IMR-90 (cell line): Measurements from ENCODE around the gene KCTD2. TPM values are rescaled to one million over a fixed set of nuclear protein-coding genes. Genes with fewer than 3 reads are reported as not detected.

ENCODE experiments used
- ATAC-seq: fragments of 200-7000 bp; cut with Tn5 transposase; 2 replicates; pipeline ENCODE4 v1.9.1; 2020; ENCODE audit warnings: low read depth, mild to moderate bottlenecking, moderate library complexity
- BruUV-seq: library from RNA; stranded (reverse); fragments of 400-500 nt; replicated peaks from 2 replicates; lab custom pipeline; 2021; lab: Mats Ljungman, UMichigan
- CTCF ChIA-PET: fragments of 300-600 bp; formaldehyde crosslinking; extraction: SDS; loops from one replicate; lab custom pipeline; 2021; ENCODE audit warnings: antibody characterized with exemption; lab: Yijun Ruan, JAX
- POLR2A ChIA-PET: fragments of 300-600 bp; sonication (Branson Sonifier 250); formaldehyde crosslinking; loops from one replicate; lab custom pipeline; 2022; ENCODE audit warnings: antibody characterized with exemption; ENCODE audit not compliant: unreplicated experiment; lab: Charles Lee
- DNase-seq: peaks from one replicate; pipeline ENCODE4 v3.0.0; 2013
- H2AFZ ChIP-seq: replicated peaks from 2 replicates; pipeline ENCODE3; 2013; ENCODE audit warnings: low read length, mild to moderate bottlenecking; ENCODE audit not compliant: poor library complexity
- H2AK5ac ChIP-seq: 2 replicates; pipeline ENCODE4 v1.6.1; 2013; ENCODE audit warnings: low read depth, low read length, inconsistent platforms
- H2AK9ac ChIP-seq: replicated peaks from 2 replicates; pipeline ENCODE3; 2013; ENCODE audit warnings: mild to moderate bottlenecking, low read depth, low read length, moderate library complexity; ENCODE audit not compliant: poor library complexity
- H2BK120ac ChIP-seq: 2 replicates; pipeline ENCODE4 v1.6.1; 2013; ENCODE audit warnings: low read depth, low read length, inconsistent platforms
- H2BK15ac ChIP-seq: 3 replicates; pipeline ENCODE4 v1.6.1; 2013; ENCODE audit warnings: low read depth, low read length, inconsistent platforms
- H2BK20ac ChIP-seq: 2 replicates; pipeline ENCODE4 v1.6.1; 2013; ENCODE audit warnings: low read depth, mild to moderate bottlenecking, inconsistent platforms, low read length, moderate library complexity
- H2BK5ac ChIP-seq: 2 replicates; pipeline ENCODE4 v1.6.1; 2013; ENCODE audit warnings: mild to moderate bottlenecking, low read depth, low read length, inconsistent platforms; ENCODE audit not compliant: poor library complexity, severe bottlenecking
- H3K14ac ChIP-seq: replicated peaks from 2 replicates; pipeline ENCODE4 v1.6.1; 2013; ENCODE audit warnings: low read depth, low read length, inconsistent platforms
- H3K18ac ChIP-seq: 2 replicates; pipeline ENCODE4 v1.6.1; 2013; ENCODE audit warnings: low read depth, low read length, control low read depth
- H3K23ac ChIP-seq: 2 replicates; pipeline ENCODE4 v1.6.1; 2013; ENCODE audit warnings: low read depth, low read length, inconsistent platforms
- H3K27ac ChIP-seq: 2 replicates; pipeline ENCODE4 v1.5.1; 2013; ENCODE audit warnings: mild to moderate bottlenecking, control low read depth, low read length; ENCODE audit not compliant: insufficient read depth
- H3K27me3 ChIP-seq: 2 replicates; pipeline ENCODE4 v1.6.1; 2013; ENCODE audit warnings: low read length; ENCODE audit not compliant: control insufficient read depth, insufficient read depth
- H3K36me3 ChIP-seq: 2 replicates; pipeline ENCODE4 v1.6.1; 2013; ENCODE audit warnings: low read length, mixed read lengths; ENCODE audit not compliant: control insufficient read depth, insufficient read depth
- H3K4ac ChIP-seq: 2 replicates; pipeline ENCODE4 v1.6.1; 2013; ENCODE audit warnings: low read depth, low read length, inconsistent platforms
- H3K4me1 ChIP-seq: 2 replicates; pipeline ENCODE4 v1.6.1; 2013; ENCODE audit warnings: low read length, mixed read lengths; ENCODE audit not compliant: control insufficient read depth, insufficient read depth
- H3K4me2 ChIP-seq: 2 replicates; pipeline ENCODE4 v1.6.1; 2013; ENCODE audit warnings: low read depth, mild to moderate bottlenecking, control low read depth, low read length, moderate library complexity
- H3K4me3 ChIP-seq: 2 replicates; pipeline ENCODE4 v1.5.1; 2013; ENCODE audit warnings: low read depth, mild to moderate bottlenecking, control low read depth, low read length, moderate library complexity; ENCODE audit not compliant: insufficient read depth
- H3K56ac ChIP-seq: 2 replicates; pipeline ENCODE4 v1.6.1; 2013; ENCODE audit warnings: low read length, inconsistent platforms; ENCODE audit not compliant: insufficient read depth; ENCODE audit errors: extremely low read depth
- H3K79me1 ChIP-seq, 2 experiments: 2 replicates each; pipeline ENCODE4 v1.6.1; 2013; ENCODE audit warnings: low read length in 2 of 2, inconsistent platforms in 1 of 2, low read depth in 1 of 2
- H3K9ac ChIP-seq: 2 replicates; pipeline ENCODE4 v1.6.1; 2013; ENCODE audit warnings: low read depth, low read length, control low read depth
- H3K9me1 ChIP-seq: 2 replicates; pipeline ENCODE4 v1.6.1; 2013; ENCODE audit warnings: low read length, inconsistent platforms; ENCODE audit not compliant: insufficient read depth
- H3K9me3 ChIP-seq: 2 replicates; pipeline ENCODE4 v1.6.1; 2013; ENCODE audit warnings: low read length; ENCODE audit not compliant: control insufficient read depth, insufficient read depth
- H4K20me1 ChIP-seq: 2 replicates; pipeline ENCODE4 v1.6.1; 2013; ENCODE audit warnings: low read length, inconsistent platforms; ENCODE audit not compliant: insufficient read depth
- H4K5ac ChIP-seq: 2 replicates; pipeline ENCODE4 v1.6.1; 2013; ENCODE audit warnings: mild to moderate bottlenecking, low read depth, low read length, control low read depth
- H4K8ac ChIP-seq, 2 experiments: 2 replicates each; pipeline ENCODE4 v1.6.1; 2013; ENCODE audit warnings: low read depth in 2 of 2, low read length in 2 of 2, control low read depth in 1 of 2, inconsistent platforms in 1 of 2
- H4K91ac ChIP-seq: 2 replicates; pipeline ENCODE4 v1.6.1; 2013; ENCODE audit warnings: low read depth, low read length, inconsistent platforms; ENCODE audit not compliant: insufficient read depth
- BHLHE40 ChIP-seq: fragments of 150-350 bp; IDR thresholded peaks from 2 replicates; pipeline ENCODE4 v1.6.1; 2016; ENCODE audit warnings: mild to moderate bottlenecking, low read depth, low read length
- CEBPB ChIP-seq: IDR thresholded peaks from 2 replicates; pipeline ENCODE4 v1.6.1; 2012; ENCODE audit warnings: low read depth, low read length, improper control_type of control experiment
- CHD1 ChIP-seq: IDR thresholded peaks from 2 replicates; pipeline ENCODE4 v1.6.1; 2012; ENCODE audit warnings: low read depth, low read length, improper control_type of control experiment
- MAFK ChIP-seq: IDR thresholded peaks from 2 replicates; pipeline ENCODE4 v1.6.1; 2012; ENCODE audit warnings: low read depth, low read length, improper control_type of control experiment
- NFE2L2 ChIP-seq: fragments of 150-350 bp; IDR thresholded peaks from 2 replicates; pipeline ENCODE4 v1.6.1; 2016; ENCODE audit warnings: low read depth, mild to moderate bottlenecking, low read length
- RAD21 ChIP-seq: IDR thresholded peaks from 2 replicates; pipeline ENCODE4 v1.6.1; 2012; ENCODE audit warnings: low read length, improper control_type of control experiment
- RCOR1 ChIP-seq: IDR thresholded peaks from 2 replicates; pipeline ENCODE4 v1.6.1; 2012; ENCODE audit warnings: mild to moderate bottlenecking, low read length, improper control_type of control experiment; ENCODE audit not compliant: insufficient replicate concordance
- RFX5 ChIP-seq: IDR thresholded peaks from 2 replicates; pipeline ENCODE4 v1.8.0; 2012; ENCODE audit warnings: low read depth, mild to moderate bottlenecking, low read length, moderate library complexity
- SMC3 ChIP-seq: fragments of 150-350 bp; IDR thresholded peaks from 2 replicates; pipeline ENCODE4 v1.6.1; 2016; ENCODE audit warnings: low read depth, mild to moderate bottlenecking, antibody characterized with exemption, low read length, moderate library complexity
- WGBS, 2 experiments: methylation state at CpG; one replicate each; pipeline versions ENCODE4 v1.1.5 to v1.1.7; 2013; ENCODE audit warnings: missing lambda C conversion rate in 2 of 2; ENCODE audit not compliant: insufficient read length in 1 of 2; ENCODE audit errors: extremely low coverage in 2 of 2; 5-methylcytosine and 5-hydroxymethylcytosine counted together
- dilution Hi-C: fragments of 300-500 bp; cut with HindIII; formaldehyde crosslinking; loops from one replicate; pipeline ENCODE4 v1.14.3; 2018; ENCODE audit warnings: low sequenced_read_pairs; ENCODE audit not compliant: unreplicated experiment
- in situ Hi-C: fragments of 300-500 bp; cut with MboI; formaldehyde crosslinking; loops from 3 replicates; pipeline ENCODE4 v1.14.3; 2019; ENCODE audit warnings: low sequenced_read_pairs, inconsistent platforms, mixed read lengths
- intact Hi-C: fragments of 100-400 bp; cut with micrococcal nuclease; formaldehyde crosslinking; loops from 2 replicates; pipeline ENCODE4 v1.10.0; 2022
- polyA plus RNA-seq, 3 experiments: library from polyadenylated mRNA; depleted of rRNA; stranded (reverse); fragments of >200 nt; gene quantifications; 2 replicates each; pipeline ENCODE4 v1.2.3, GENCODE V29; 2012; ENCODE audit warnings: low replicate concordance in 1 of 3
- total RNA-seq: library from RNA; depleted of rRNA; stranded (reverse); fragments of >200 nt; gene quantifications from 2 replicates; pipeline ENCODE4 v1.2.3, GENCODE V29; 2012
- TF ChIP-seq, protein P1 (sequence below): fragments of 150-350 bp; IDR thresholded peaks from 2 replicates; pipeline ENCODE4 v1.6.1; 2017; ENCODE audit warnings: mild to moderate bottlenecking, antibody characterized with exemption, low read length, low read depth
- TF ChIP-seq, protein P2 (sequence below): conservative IDR thresholded peaks from 2 replicates; pipeline ENCODE4 v1.5.1; 2012; ENCODE audit warnings: mild to moderate bottlenecking, low read depth, low read length, improper control_type of control experiment

KCTD2 gene
- total and polyA plus RNA-seq, 2 of the 4 experiments (the other 2 are of a cell fraction) = 9.1 to 18.4 TPM

DNA sequence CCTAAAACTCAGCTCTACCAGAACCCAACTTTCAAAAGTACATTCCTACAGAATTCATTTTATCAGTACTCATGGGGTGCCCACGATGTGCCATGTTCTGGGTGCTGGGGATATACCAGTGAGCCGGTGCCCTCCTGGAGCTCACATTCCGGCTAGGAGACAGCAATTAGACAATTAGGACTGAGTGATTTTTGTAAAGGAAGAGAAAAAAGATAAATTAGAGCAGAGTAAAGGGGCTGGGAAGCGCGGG lies 35.0 kb upstream of the KCTD2 start:
- Histone ChIP-seq H3K36me3 (peaks cover 3% of the 10 kb centered on the region; the same call in 1 of the 2 replicates), H3K4me2 (peak overlapping the region; percentile 78), H3K18ac (no peak overlapping the region), H2AFZ (peak overlapping the region; percentile 96), H3K27me3 (no peaks in the 10 kb centered on the region), H2BK5ac (peak overlapping the region; percentile 2), H4K20me1 (no peaks in the 10 kb centered on the region), H3K79me1 (peaks cover 13 to 30% of the 10 kb centered on the region in 2 experiments), H3K56ac (peak overlapping the region; percentile 90; the same call in 1 of the 2 replicates), H4K91ac (peak overlapping the region; percentile 30; the same call in 1 of the 2 replicates), H2AK9ac (peak overlapping the region; percentile 89), H3K4me3 (peak overlapping the region; percentile 84), H3K4ac (peak overlapping the region; percentile 80), H3K27ac (peak overlapping the region; percentile 31), H3K9me3 (no peaks in the 10 kb centered on the region), H3K14ac (peak overlapping the region; percentile 63; the same call in 1 of the 2 replicates), H3K9me1 (0 out of 2 replicates have a peak, but pooled peaks cover 4% of the 10 kb centered on the region), H2BK20ac (no peak overlapping the region), H2BK15ac (no peak overlapping the region), H2BK120ac (0 out of 2 replicates have a peak overlapping the region, but pooled peaks have one; percentile 7), H2AK5ac (no peak overlapping the region), H3K9ac (peak overlapping the region; percentile 38), H4K8ac (peak overlapping the region; percentile 95), H3K23ac (no peak overlapping the region), H4K5ac (peak overlapping the region; percentile 83), H3K4me1 (peaks cover 6% of the 10 kb centered on the region)
- BruUV-seq = no TSS peak
- in situ Hi-C loops (no loop called here), dilution Hi-C loops (no loop called here), intact Hi-C loops (loop anchor here (1.0 to 2.0 kb wide), 3 partner anchors 21 to 51 kb away; no protein-coding TSS in a partner anchor)
- no CpG with 5 or more reads among the region's 5 CpGs for WGBS, 2 experiments
- DNase-seq (no peak), ATAC-seq (no peak)
- CTCF ChIA-PET = interaction anchor here (1.2 to 2.4 kb wide), 4 partner anchors 23 to 51 kb away, joined by 3 to 8 read pairs (median 4); partner anchors contain the start of gene CDR2L
- POLR2A ChIA-PET = interaction anchor here (0.6 to 2.2 kb wide), 3 partner anchors 23 to 31 kb away, joined by 3 to 8 read pairs (median 7); partner anchors contain the start of gene CDR2L
- TF ChIP-seq, protein P1, sequence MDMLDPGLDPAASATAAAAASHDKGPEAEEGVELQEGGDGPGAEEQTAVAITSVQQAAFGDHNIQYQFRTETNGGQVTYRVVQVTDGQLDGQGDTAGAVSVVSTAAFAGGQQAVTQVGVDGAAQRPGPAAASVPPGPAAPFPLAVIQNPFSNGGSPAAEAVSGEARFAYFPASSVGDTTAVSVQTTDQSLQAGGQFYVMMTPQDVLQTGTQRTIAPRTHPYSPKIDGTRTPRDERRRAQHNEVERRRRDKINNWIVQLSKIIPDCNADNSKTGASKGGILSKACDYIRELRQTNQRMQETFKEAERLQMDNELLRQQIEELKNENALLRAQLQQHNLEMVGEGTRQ = no peak
- no peak for TF ChIP-seq RCOR1
- no peak for TF ChIP-seq RAD21
- no peak for TF ChIP-seq CHD1
- TF ChIP-seq CEBPB = no peak
- no peak for TF ChIP-seq NFE2L2
- TF ChIP-seq RFX5 = no peak
- TF ChIP-seq, protein P2, sequence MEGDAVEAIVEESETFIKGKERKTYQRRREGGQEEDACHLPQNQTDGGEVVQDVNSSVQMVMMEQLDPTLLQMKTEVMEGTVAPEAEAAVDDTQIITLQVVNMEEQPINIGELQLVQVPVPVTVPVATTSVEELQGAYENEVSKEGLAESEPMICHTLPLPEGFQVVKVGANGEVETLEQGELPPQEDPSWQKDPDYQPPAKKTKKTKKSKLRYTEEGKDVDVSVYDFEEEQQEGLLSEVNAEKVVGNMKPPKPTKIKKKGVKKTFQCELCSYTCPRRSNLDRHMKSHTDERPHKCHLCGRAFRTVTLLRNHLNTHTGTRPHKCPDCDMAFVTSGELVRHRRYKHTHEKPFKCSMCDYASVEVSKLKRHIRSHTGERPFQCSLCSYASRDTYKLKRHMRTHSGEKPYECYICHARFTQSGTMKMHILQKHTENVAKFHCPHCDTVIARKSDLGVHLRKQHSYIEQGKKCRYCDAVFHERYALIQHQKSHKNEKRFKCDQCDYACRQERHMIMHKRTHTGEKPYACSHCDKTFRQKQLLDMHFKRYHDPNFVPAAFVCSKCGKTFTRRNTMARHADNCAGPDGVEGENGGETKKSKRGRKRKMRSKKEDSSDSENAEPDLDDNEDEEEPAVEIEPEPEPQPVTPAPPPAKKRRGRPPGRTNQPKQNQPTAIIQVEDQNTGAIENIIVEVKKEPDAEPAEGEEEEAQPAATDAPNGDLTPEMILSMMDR = no peak
- no peak; the same call in 1 of the 2 replicates for TF ChIP-seq BHLHE40
- no peak for TF ChIP-seq SMC3
- no peak for TF ChIP-seq MAFK
